ENCODE results near the gene CCSER1.
"Not testable (repeated sequence)": the region's sequence is repeated elsewhere in the genome, so short reads cannot be mapped to it uniquely, and the experiment has no call there.

The CCSER1 gene

GRCh38 chr4:90757534-90758060 is 630.4 kb downstream of the CCSER1 start:
- Mint-ChIP-seq H3K9me3 (peaks cover 6% of the 10 kb centered on the region in 2 donors), H3K4me3 (no peak overlapping the region), H3K27ac (no peak overlapping the region), H3K27me3 (no peaks in the 10 kb centered on the region), H3K4me1 (no peaks in the 10 kb centered on the region)
- ATAC-seq = no peak
- DNase-seq = no peak

- Mint-ChIP-seq H3K27ac (no peak overlapping the region), H3K4me1 (no peaks in the 10 kb centered on the region), H3K27me3 (no peaks in the 10 kb centered on the region), H3K4me3 (no peak overlapping the region), H3K9me3 (peaks cover 10 to 11% of the 10 kb centered on the region in 2 donors)
- DNase-seq (no peak), ATAC-seq (no peak)
These were observed 632.9 kb downstream of the CCSER1 start for GRCh38 chr4:90760059-90760458.

- DNase-seq (no peak), ATAC-seq (no peak)
- H3K4me3 Mint-ChIP-seq = no peak overlapping the region
- no peaks in the 10 kb centered on the region for H3K4me1 Mint-ChIP-seq
- no peaks in the 10 kb centered on the region for H3K27me3 Mint-ChIP-seq
- H3K27ac Mint-ChIP-seq = no peak overlapping the region
- H3K9me3 Mint-ChIP-seq = peaks cover 15 to 18% of the 10 kb centered on the region in 2 donors
These were observed 639.6 kb downstream of the CCSER1 start for GRCh38 chr4:90766837-90767236.

GRCh38 chr4:90769251-90769650 is 642.1 kb downstream of the CCSER1 start:
- peaks cover 4 to 7% of the 10 kb centered on the region in 2 donors for H3K9me3 Mint-ChIP-seq
- no peaks in the 10 kb centered on the region for H3K4me1 Mint-ChIP-seq
- no peak overlapping the region for H3K27ac Mint-ChIP-seq
- no peak for DNase-seq
- ATAC-seq = no peak
- H3K4me3 Mint-ChIP-seq = no peak overlapping the region
- H3K27me3 Mint-ChIP-seq = no peaks in the 10 kb centered on the region

- DNase-seq = no peak
- H3K27ac Mint-ChIP-seq = no peak overlapping the region
- H3K4me1 Mint-ChIP-seq = no peaks in the 10 kb centered on the region
- no peak overlapping the region for H3K4me3 Mint-ChIP-seq
- ATAC-seq = no peak
- no peaks in the 10 kb centered on the region for H3K27me3 Mint-ChIP-seq
- peaks cover 0 to 7% of the 10 kb centered on the region in 2 donors for H3K9me3 Mint-ChIP-seq
These were observed 653.0 kb downstream of the CCSER1 start for GRCh38 chr4:90780193-90780592.

- DNase-seq = no peak
- no peak for ATAC-seq
- H3K27ac Mint-ChIP-seq = no peak overlapping the region
- H3K27me3 Mint-ChIP-seq = no peaks in the 10 kb centered on the region
- no peak overlapping the region for H3K4me3 Mint-ChIP-seq
- H3K9me3 Mint-ChIP-seq = peaks cover 7 to 18% of the 10 kb centered on the region in 2 donors
- no peaks in the 10 kb centered on the region for H3K4me1 Mint-ChIP-seq
These were observed 659.4 kb downstream of the CCSER1 start for GRCh38 chr4:90786602-90787001.

GRCh38 chr4:90792696-90793095 is 665.5 kb downstream of the CCSER1 start:
- Mint-ChIP-seq H3K27ac (no peak overlapping the region), H3K4me1 (no peaks in the 10 kb centered on the region), H3K4me3 (no peak overlapping the region), H3K27me3 (no peaks in the 10 kb centered on the region), H3K9me3 (peaks cover 29 to 37% of the 10 kb centered on the region in 2 donors)
- ATAC-seq = no peak
- DNase-seq = no peak

- Mint-ChIP-seq H3K27me3 (no peaks in the 10 kb centered on the region), H3K4me1 (no peaks in the 10 kb centered on the region), H3K9me3 (peaks cover 26 to 42% of the 10 kb centered on the region in 2 donors), H3K4me3 (no peak overlapping the region), H3K27ac (no peak overlapping the region)
- ATAC-seq (no peak), DNase-seq (no peak)
These were observed 671.8 kb downstream of the CCSER1 start for GRCh38 chr4:90798948-90799347.

- Mint-ChIP-seq H3K9me3 (peaks cover 26 to 35% of the 10 kb centered on the region in 2 donors), H3K27ac (no peak overlapping the region), H3K4me3 (no peak overlapping the region), H3K4me1 (no peaks in the 10 kb centered on the region), H3K27me3 (no peaks in the 10 kb centered on the region)
- no peak for DNase-seq
- ATAC-seq = no peak
These were observed 672.7 kb downstream of the CCSER1 start for GRCh38 chr4:90799895-90800294.

GRCh38 chr4:90815569-90815968 is 688.4 kb downstream of the CCSER1 start:
- Mint-ChIP-seq H3K27me3 (no peaks in the 10 kb centered on the region), H3K4me1 (no peaks in the 10 kb centered on the region), H3K4me3 (no peak overlapping the region), H3K27ac (no peak overlapping the region), H3K9me3 (peaks cover 25 to 44% of the 10 kb centered on the region in 2 donors)
- ATAC-seq = no peak
- no peak for DNase-seq

GRCh38 chr4:90816754-90817153 is 689.6 kb downstream of the CCSER1 start:
- Mint-ChIP-seq H3K27me3 (no peaks in the 10 kb centered on the region), H3K4me3 (no peak overlapping the region), H3K27ac (no peak overlapping the region), H3K9me3 (peaks cover 17 to 32% of the 10 kb centered on the region in 2 donors), H3K4me1 (no peaks in the 10 kb centered on the region)
- ATAC-seq (no peak), DNase-seq (no peak)

GRCh38 chr4:90824266-90825150 is 697.3 kb downstream of the CCSER1 start:
- H3K27ac Mint-ChIP-seq = no peak overlapping the region
- H3K27me3 Mint-ChIP-seq = no peaks in the 10 kb centered on the region
- DNase-seq = no peak
- H3K4me1 Mint-ChIP-seq = no peaks in the 10 kb centered on the region
- ATAC-seq = no peak
- peaks cover 0 to 4% of the 10 kb centered on the region in 2 donors for H3K9me3 Mint-ChIP-seq
- H3K4me3 Mint-ChIP-seq = no peak overlapping the region

GRCh38 chr4:90825849-90826248 is 698.7 kb downstream of the CCSER1 start:
- H3K9me3 Mint-ChIP-seq = peaks cover 0 to 4% of the 10 kb centered on the region in 2 donors
- no peaks in the 10 kb centered on the region for H3K4me1 Mint-ChIP-seq
- ATAC-seq = no peak
- H3K27ac Mint-ChIP-seq = no peak overlapping the region
- H3K4me3 Mint-ChIP-seq = no peak overlapping the region
- no peaks in the 10 kb centered on the region for H3K27me3 Mint-ChIP-seq
- no peak for DNase-seq

- Mint-ChIP-seq H3K9me3 (peaks cover 0 to 3% of the 10 kb centered on the region in 2 donors), H3K27ac (no peak overlapping the region), H3K27me3 (no peaks in the 10 kb centered on the region), H3K4me1 (no peaks in the 10 kb centered on the region), H3K4me3 (no peak overlapping the region)
- ATAC-seq (no peak), DNase-seq (no peak)
These were observed 706.5 kb downstream of the CCSER1 start for GRCh38 chr4:90833706-90834105.

GRCh38 chr4:90837241-90837640 is 710.0 kb downstream of the CCSER1 start:
- Mint-ChIP-seq H3K9me3 (no peaks in the 10 kb centered on the region), H3K27ac (no peak overlapping the region), H3K4me1 (no peaks in the 10 kb centered on the region), H3K27me3 (no peaks in the 10 kb centered on the region), H3K4me3 (no peak overlapping the region)
- DNase-seq = no peak
- no peak for ATAC-seq

GRCh38 chr4:90838859-90839258 is 711.7 kb downstream of the CCSER1 start:
- not testable (repeated sequence) for H3K9me3 Mint-ChIP-seq, H3K27me3 Mint-ChIP-seq, H3K27ac Mint-ChIP-seq, ATAC-seq, H3K4me1 Mint-ChIP-seq, H3K4me3 Mint-ChIP-seq, DNase-seq
